Neural progenitor cell (in vitro differentiated cells): ENCODE data around the gene WWOX.

Source experiments
- EZH2 ChIP-seq: fragments of 200-600 bp; sonication (generic); IDR thresholded peaks from 2 replicates; pipeline ENCODE4 v1.6.1; 2017; ENCODE audit warnings: antibody characterized with exemption, mild to moderate bottlenecking, moderate library complexity
- EZH2phosphoT487 ChIP-seq: fragments of 200-600 bp; sonication (generic); IDR thresholded peaks from 2 replicates; pipeline ENCODE4 v1.6.1; 2017; ENCODE audit warnings: antibody characterized with exemption
- TF ChIP-seq, protein P1 (sequence below): fragments of 200-600 bp; sonication (generic); IDR thresholded peaks from 2 replicates; pipeline ENCODE4 v1.5.1; 2017; ENCODE audit warnings: antibody characterized with exemption, mild to moderate bottlenecking

DNA sequence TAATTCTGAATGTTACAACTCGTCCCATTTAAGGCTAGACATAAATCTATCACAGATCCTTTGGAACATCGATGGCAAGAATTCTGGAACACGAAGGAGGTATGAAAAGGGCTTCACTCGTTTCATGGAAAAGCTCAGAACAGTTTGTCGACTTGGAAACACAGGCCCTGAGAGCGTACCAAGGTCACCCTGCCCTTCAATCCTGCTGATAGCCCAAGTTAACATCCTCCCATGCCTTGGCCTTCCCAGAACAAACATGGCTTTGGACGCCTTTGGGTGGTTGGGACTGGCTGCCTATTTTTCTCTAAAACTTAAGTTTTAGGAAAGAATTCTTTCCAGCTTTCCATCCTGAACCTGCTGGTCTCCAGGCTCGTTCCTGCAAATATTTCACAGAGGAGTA lies 1105.0 kb downstream of the WWOX start:
- TF ChIP-seq, protein P1, sequence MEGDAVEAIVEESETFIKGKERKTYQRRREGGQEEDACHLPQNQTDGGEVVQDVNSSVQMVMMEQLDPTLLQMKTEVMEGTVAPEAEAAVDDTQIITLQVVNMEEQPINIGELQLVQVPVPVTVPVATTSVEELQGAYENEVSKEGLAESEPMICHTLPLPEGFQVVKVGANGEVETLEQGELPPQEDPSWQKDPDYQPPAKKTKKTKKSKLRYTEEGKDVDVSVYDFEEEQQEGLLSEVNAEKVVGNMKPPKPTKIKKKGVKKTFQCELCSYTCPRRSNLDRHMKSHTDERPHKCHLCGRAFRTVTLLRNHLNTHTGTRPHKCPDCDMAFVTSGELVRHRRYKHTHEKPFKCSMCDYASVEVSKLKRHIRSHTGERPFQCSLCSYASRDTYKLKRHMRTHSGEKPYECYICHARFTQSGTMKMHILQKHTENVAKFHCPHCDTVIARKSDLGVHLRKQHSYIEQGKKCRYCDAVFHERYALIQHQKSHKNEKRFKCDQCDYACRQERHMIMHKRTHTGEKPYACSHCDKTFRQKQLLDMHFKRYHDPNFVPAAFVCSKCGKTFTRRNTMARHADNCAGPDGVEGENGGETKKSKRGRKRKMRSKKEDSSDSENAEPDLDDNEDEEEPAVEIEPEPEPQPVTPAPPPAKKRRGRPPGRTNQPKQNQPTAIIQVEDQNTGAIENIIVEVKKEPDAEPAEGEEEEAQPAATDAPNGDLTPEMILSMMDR: no peak
- TF ChIP-seq EZH2 (no peak), EZH2phosphoT487 (no peak)
